Fibroblast of peridontal ligament (primary cell): ENCODE measurements around the gene ASXL1.

ENCODE experiments used
- DNase-seq: peaks from one replicate; pipeline ENCODE4 v3.0.0-alpha.2; 2010; ENCODE audit errors: extremely low read depth

Gene ASXL1

GRCh38 chr20:32480371-32481241, 122.5 kb downstream of the ASXL1 start:
- DNase-seq: no peak

- DNase-seq: no peak
Measured at GRCh38 chr20:32481311-32482142, 123.4 kb downstream of the ASXL1 start.

- DNase-seq: no peak
Measured at GRCh38 chr20:32482143-32482441, 124.0 kb downstream of the ASXL1 start.

GRCh38 chr20:32482442-32483261, 124.5 kb downstream of the ASXL1 start:
- no peak for DNase-seq

GRCh38 chr20:32483351-32484224, 125.5 kb downstream of the ASXL1 start:
- DNase-seq: peak; percentile 40

- DNase-seq: no peak
Measured at GRCh38 chr20:32484225-32484957, 126.3 kb downstream of the ASXL1 start.

GRCh38 chr20:32484958-32485769, 127.0 kb downstream of the ASXL1 start:
- peak; percentile 88 for DNase-seq

- DNase-seq: no peak
Measured at GRCh38 chr20:32485770-32486478, 127.8 kb downstream of the ASXL1 start.

GRCh38 chr20:32487381-32487780, 129.2 kb downstream of the ASXL1 start:
- no peak for DNase-seq

GRCh38 chr20:32488066-32488838, 130.1 kb downstream of the ASXL1 start:
- DNase-seq: no peak
